HG03064 (cell line): Measurements from ENCODE around the gene GALNT9.
"Not testable (repeated sequence)": the region's sequence is repeated elsewhere in the genome, so short reads cannot be mapped to it uniquely, and the experiment has no call there.

Experiments
- ATAC-seq: cut with Tn5 transposase; IDR thresholded peaks from one replicate; pipeline ENCODE4 v1.9.1; 2021; ENCODE audit warnings: low read depth; ENCODE audit not compliant: unreplicated experiment

Gene GALNT9

DNA sequence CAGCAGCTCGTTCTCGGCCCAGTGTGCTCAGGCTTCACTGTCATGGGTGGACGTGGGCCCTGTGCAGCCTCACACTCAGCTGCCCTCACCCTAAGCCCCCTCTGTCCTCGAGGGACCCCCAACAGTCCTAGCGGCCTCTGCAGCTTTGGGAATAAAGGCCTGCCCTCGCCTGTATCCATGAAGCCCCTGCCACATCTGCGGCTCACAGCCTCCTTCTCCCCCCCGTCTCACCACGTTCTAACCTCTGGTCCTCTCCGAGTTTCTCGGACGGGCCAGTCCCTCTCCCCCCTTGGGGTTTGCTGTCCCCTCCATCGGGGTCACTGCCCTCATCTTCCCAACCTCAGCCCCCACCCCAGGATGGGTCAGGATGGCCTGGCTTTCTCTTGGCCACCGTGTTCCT, 30.2 kb upstream of the GALNT9 start:
- ATAC-seq: no peak

DNA sequence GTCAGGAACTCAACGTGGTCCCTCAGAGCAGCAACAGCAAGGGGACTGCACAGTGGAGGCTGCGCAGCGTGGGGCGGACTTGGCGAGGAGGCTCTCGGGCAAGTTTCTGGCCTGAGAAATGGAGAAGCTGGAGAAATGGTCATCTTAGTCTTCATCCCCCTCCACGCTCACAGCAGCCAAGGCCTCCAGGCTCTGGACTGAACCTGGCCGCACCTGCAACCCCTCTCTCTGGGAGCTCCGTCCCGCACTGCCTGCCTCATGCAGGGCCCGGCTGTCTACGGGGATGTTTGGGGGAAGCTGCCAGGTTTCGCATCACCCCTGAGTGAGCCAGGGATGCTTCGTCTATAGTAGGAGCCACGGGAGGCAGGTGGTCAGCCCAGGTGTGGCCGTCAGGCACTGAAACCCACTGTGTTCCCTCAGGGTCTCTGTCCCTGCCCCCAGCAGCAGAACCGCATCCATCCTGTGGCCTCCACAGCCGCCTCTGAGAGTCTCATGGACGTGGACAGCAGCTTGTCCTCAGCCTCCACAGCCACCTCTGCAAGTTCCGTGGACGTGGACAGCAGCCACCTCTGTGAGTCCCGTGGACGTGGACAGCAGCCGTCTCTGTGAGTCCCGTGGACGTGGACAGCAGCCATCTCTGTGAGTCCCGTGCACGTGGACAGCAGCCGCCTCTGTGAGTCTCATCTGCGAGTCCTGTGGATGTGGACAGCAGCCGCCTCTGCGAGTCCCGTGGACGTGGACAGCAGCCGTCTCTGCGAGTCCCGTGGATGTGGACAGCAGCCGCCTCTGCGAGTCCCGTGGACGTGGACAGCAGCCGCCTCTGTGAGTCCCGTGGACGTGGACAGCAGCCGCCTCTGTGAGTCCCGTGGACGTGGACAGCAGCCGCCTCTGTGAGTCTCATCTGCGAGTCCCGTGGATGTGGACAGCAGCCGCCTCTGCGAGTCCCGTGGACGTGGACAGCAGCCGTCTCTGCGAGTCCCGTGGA, 29.1 kb upstream of the GALNT9 start:
- not testable (repeated sequence) for ATAC-seq

DNA sequence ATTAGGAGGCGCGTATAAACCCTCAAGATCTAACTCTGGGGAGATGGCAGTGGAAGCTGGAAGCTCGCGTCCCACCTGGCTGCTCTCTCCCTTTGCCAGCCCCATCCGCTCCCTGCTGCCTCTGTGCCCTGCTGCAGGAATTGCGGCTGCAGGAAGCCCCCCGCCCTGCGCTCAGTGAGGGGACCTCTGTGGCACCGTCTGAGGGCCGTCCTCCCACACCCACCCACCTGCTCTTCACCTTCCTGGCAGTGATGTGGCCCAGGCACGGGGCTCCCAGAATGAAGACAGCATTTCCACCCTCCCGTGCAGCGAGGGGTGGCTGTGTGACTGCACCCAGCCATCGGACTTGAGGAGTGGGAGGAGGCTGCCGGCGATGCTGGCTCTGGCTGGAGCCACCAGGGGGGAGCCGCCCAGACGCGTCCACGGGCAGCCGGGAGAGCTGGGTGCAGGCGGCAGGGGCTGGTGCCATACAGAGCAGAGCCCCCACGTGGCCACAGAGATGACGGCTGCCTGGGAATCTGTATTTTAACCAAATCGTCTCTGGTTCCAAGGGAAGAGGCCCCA, 28.3 kb upstream of the GALNT9 start:
- ATAC-seq: no peak

DNA sequence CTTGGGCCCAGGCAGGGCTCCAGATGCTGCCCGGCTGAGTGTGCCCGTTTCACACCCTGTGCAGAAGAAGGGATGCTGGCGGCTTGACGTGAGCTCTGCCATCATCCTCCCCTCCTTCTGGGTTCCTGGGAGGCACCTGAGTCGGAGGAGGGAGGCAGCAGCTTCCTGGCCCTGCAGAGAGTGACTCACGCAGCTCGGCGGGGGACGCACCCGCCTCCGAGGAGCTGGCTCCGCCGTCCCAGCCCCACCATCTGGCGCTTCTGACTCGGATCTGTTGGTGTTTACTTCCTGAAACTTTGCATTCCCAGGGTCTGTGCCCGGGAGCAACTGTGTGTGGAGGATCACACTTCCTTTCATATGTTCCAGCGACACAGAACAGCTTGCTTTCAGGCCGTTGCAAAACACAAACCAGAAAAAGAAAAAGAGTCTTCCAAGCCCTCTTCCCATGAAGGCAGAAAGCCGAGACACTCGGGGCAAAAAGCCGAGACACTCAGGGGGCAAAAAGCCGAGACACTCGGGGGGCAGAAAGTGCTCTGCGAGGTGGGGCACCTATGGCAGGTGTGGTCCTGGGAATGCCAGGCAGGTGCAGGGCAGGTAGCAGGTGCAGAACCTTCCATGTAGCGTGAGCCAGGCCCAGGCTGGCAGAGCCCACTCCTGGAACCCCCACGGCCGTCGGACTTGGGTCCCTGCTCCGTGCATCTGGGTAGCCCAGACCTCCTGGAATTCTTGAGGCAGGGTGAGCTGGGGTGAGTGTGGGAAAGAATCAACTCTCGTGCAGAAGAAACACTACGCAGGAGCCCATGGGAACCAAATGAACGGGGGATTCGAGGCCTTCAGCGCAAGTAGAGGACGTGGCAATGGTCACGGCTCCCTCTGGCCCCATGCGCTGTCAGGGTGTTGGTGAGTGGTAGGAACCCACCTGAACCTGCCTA, 27.6 kb upstream of the GALNT9 start:
- ATAC-seq: no peak

DNA sequence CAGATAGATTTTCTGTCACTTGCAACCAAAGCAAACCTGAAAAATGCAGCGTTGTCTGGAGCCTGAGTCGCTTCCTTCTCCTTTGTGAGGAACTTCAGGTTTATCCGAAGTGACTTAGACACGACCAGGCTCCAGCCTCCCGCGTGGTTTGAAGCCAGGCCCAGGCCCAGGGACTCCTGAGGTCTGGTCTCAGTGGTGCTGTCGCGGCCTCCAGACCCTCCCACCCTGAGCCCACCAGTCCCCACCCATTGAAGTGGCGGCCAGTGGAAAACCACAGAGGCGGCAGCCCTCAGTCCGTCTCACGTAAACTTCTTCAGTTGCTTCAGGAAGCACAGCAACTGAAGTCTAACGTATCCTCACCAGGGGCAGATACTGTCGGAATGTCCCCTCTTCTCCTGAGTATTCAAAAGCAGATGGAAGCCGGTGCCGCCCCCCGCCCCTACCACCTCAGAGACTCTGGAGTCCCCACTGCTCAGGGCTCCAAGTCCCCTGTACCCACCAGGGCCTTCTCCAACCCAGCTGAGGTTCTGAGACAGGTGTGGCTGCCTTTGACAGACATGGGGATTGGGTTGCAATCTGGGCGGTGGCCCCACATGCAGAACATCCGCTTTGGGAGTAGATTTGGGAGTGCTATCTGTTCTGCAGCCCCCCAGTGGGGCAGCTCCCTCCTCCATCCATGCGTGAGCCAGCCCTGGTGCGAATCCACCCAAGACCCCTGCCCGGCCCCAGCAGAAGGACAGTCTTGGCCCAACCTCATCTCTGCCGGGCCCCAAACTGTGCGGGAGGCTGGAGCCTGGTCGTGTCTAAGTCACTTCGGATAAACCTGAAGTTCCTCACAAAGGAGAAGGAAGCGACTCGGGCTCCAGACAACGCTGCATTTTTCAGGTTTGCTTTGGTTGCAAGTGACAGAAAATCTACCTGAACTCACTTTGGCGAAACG, 26.6 kb upstream of the GALNT9 start:
- ATAC-seq: no peak

DNA sequence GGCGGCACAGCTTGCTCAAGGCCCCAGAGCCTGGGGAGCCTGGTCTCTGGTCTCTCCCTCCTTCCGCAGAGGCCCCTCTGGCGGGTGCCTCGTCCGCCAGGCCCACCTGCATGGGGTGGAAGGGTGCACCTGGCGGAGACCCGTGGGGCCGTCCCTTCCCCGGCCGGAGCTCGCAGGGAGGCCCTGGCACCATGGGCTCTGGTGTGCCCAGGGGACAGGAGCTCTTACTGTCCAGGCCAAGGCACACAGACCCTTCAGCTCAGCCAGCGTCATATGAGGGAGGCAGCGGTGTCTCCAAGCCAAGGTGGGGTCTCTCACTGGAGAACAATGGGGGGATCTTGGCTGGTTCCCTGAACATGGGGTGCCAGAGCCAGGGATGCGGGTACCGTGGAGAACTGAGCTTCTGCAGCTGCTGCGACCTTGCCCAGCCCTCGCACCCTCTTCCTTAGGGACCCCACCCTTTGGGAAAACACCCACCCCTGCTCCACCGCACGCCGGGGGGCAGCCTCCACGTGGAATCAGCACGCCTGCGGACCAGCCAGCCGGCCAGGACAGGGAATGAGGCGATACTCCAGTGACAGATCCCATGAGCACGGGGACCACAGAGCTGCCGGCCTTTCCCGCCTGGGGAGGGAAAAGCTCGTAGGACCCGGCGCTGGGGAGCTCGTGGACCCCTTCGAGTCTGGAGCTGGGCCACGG, 25.7 kb upstream of the GALNT9 start:
- no peak for ATAC-seq

DNA sequence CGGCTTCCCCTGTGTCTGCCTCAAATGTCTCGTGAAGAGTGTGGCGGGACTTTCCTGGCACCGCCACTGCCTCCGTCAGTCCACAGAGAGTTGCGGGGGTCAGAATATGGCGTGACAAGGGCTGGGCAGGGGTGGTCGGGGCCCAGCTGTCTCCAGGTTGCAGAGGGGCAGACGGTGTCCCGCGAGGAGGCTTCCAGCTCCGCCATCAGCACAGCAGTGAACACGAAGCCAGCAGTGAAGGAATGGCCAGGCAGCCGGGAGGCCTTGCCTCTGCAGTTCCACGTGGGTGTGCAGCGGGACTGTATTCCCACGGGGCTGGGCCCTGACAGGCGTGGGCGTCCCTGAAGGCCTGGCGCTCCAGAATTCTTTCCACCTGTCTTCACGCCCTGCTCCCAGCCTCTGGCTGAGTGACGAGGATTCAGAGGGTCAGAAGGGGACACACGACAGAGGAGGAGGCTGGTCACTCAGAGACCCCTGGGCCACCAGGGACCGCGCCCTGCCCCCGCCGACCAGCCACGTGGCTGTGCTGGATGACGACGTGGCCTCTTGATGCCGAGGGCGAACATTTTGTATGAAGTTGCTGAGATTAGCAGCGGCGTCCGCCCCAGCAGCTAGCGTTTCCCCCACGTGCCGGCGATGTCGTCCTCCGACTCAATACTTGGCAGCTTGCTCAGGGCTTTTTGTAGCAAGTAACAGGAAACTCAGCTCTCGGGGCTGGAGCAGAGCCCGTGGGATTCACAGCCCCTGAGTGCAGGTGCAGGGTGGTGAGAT, 25.0 kb upstream of the GALNT9 start:
- no peak for ATAC-seq

DNA sequence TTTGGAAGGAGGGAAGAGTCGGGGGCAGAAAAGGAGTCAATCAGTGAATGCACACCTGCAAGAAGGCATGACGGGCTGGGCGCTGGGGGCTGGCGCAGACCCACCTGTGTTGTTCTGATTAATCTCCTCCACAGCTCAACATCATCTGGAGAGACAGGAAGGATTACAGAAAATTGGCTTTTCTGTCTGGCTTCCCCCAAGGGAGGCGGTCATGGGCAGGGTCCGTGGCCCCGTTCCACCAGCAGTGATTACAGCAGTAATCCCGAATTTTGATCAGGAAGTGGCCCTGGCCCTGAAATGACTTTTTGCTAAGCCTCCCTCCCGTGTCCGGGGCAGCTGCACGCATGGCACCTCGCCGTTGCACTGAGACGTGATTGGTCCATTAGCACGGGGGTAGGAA, 24.4 kb upstream of the GALNT9 start:
- no peak for ATAC-seq

DNA sequence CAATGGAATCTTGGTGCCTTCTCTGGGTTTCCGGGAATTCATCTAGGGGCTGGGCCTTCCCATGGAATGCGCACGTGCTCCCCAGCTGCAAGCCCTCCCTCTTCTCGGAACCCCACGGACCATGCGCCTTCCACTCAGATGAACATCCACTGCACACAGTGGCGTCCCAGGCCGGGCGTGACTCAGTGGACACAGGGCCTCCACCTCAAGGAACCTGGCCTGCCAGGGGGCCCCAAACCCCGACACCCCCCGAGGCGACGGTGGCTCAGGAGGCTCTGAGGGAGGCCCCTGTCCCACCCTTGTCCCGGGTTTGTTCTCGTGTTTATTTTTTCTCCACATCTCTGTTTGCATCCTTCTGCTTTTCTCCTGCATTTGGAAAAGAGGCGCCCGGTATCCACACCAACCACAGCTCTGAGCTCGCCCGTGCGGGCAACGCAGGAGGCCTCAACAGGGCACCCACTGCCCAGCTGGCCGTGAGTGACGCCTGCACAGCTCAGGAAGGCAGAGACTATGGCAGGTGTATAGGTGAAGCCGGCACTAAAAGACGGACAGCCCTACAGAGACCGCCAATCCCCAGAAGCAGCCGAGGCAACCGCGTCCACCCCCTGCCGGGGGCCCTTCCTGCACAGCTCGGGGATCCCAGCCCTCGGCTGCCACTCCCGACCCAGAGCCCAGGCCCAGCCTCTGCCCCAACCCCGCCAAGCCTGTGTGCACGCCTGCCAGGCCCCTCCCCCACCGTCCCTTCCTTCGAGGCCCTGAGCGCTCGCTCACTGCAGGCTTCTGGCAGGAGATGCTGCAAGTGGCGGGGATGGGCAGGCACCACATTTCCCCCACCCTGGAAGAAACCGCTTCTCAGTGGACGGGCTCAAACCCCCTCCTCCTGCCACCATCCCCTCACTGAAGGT, 23.8 kb upstream of the GALNT9 start:
- ATAC-seq: no peak

DNA sequence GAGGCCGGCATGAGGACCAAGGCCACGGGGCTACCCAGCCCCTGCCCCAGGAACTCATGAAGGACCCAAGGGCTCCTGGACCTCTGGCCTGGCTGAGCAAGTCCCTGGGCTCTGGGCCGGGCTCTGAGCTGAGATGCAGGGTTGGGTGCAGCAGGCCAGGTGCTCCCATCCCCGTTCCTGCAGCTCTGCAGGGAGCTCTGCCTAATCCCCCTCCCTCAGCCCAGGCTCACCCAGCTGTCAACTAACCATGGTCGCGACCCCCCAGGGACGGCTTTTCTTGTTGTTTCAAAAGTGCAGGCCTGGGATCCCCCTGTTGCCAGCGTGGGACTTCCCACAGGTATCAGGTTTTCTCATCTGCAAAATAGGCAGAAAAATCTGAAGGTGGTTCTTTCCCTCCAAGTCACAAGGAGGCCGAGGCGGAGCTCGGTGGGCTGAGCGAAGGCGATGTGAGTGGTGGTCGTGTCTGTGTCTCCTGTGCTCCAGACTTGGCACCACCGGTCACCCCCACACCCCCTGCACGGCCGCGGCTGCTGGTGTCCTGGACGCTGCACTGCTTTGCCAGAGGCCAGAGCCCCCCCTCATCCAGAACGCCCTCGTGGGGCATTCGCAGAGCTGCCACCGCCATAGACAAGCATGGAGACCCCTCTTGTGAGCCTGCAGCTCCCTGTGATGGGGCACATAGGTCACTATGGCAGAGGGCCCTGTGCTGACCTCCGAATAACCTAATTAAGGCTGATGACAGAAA, 22.5 kb upstream of the GALNT9 start:
- ATAC-seq: no peak

DNA sequence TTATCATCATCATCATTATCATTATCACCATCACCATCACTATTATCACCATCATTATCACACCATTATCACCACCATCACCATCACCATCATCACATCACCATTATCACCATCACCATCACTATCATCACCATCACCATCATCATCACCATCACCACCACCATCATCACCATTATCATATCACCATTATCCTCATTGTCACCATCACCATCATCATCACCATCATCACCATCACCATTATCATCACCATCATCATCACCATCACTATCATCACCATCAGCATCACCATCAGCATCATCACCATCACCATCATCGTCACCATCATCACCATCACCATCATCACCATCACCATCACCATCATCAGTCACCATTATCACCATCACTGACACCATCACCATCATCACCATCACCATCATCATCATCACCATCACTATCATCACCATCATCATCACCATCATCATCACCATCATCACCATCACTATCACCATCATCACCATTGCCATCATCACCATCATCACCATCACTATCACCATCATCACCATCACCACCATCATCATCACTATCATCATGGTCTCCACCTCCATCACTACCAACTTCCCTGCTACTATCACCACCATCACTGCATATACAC, 20.2 kb upstream of the GALNT9 start:
- ATAC-seq: no peak

DNA sequence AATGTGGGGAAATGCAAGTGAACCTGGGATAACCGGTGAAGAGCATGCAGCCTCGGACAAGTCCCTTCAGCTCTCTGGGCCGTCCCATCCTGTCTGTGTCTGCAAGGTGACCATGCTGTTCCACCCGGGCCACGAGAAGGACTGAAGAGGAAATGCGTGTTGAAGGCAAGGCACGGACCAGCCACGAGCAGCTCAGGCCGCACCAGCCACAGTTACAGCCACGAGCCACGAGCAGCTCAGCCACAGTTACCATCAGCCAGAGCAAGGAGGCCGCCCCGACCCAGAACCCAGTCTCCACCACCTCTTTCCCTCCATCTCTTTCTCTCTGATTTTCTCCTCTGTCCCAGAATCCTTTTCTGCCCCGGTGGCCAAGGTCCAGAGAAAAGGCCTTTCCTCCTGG, 18.8 kb upstream of the GALNT9 start:
- no peak for ATAC-seq

DNA sequence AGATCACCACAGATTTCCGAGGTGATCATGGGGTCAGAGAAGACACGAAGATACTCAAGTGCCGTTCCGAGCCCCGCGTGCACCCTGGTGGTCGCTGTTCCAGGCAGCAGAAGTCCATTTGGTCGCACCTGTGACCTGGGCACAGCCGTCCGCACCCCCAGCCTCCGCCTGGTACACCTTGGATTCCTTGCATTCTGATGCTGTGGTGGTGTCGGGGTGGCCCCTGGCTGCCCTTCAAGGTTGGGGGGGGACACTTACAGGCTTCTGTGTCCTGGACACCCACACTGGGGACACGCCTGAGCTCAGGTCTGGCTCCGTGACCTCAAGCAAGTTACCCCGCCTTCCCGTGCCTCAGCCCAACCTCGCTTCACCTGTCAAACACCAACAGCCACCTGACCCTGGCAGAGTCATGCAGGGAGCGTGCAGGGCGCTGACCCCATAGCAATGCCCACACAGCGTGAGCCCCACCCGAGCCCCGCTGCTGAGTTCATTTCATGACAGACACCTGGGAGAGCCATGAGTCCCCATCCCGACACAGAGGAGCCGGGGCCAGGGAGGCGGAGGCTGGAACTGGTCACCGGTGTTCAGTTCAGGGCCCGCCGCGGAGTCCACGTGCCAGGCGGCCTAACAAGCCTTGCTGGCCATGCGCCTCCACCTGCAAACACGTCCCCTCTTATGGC, 17.9 kb upstream of the GALNT9 start:
- no peak for ATAC-seq

DNA sequence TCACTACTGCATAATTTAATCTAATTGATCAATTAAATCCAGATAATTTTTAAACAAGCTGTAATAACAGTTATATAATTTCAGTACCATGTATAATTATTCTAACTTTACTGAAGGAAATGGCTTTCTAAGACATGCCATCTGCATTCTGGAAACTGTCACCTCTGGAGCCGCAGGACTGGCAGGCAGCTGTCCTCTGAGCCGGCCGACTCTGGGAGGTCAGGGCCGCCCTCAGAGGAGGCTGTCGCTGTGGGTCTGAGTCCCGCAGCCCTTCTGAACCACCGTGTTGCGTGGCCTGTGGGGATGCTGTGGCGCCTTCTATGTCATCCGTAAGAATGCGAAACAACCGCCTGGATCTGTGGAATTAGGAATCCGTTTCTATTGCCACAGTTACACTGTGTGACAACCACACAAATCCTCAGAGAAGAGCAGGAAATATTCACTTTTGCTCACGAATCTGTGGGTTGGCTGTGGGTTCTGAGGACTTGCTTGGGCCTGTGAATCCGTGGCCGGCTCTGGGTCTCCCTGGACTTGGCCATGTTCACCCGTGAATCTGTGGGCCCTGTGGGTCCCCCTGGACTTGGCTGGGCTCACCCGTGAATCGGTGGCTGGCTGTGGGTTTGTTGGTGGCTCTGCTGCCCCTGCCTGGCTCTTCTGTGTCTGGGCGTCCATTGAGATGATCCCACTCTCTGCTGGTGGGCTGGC, 17.2 kb upstream of the GALNT9 start:
- ATAC-seq: no peak

DNA sequence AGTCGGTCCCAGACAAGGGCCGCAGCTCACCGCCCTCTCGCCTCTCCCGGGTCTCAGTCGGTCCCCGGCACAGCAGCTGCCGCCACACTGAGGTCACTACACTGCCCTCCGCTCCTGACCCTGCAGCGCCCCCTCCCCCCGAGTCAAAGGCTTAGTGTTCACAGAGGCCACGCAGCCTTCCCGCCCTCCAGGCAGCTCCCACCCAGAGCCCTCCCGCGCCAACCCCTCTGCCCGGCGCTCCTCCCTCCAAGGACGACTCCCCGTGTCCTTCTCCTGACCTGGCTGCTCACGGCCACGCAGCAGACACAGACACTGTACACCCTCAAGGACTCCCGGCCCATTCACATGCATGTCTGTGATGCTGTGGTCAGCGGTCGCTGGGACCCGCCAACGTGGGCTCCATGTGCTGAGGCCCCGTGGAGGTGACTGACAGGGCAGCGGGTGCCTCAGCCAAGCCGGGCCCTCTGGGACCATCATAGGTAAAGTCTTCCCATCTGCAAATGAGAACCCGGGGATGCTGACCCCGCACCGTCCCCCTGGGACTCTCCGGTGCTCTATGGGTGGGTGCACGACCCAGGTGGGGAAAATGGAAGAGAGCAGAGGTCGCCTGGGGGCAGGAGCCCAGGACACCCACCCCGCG, 16.3 kb upstream of the GALNT9 start:
- ATAC-seq: no peak
